Endothelial cell of umbilical vein (primary cell): ENCODE measurements around the gene NLGN2. TPM values are rescaled to one million over a fixed set of nuclear protein-coding genes. Genes with fewer than 3 reads are reported as not detected.

Experiments used
- BruUV-seq: library from RNA; stranded (reverse); fragments of 400-500 nt; replicated peaks from 2 replicates; lab custom pipeline; 2021; lab: Mats Ljungman, UMichigan
- CTCF ChIA-PET: fragments of 300-600, 350-600 bp; sonication (Branson Sonifier 250); formaldehyde crosslinking; loops from one replicate; lab custom pipeline; 2021; ENCODE audit warnings: antibody characterized with exemption, inconsistent platforms; lab: Charles Lee
- POLR2A ChIA-PET: fragments of 300-600, 350-600 bp; sonication (Branson Sonifier 250); formaldehyde crosslinking; loops from one replicate; lab custom pipeline; 2021; ENCODE audit warnings: antibody characterized with exemption, inconsistent platforms; lab: Charles Lee
- DNase-seq: peaks from one replicate; pipeline ENCODE4 v3.0.0-alpha.2; 2011; ENCODE audit warnings: low read depth, low spot score
- FAIRE-seq: peaks from 2 replicates; lab custom pipeline; 2011; peaks lifted over from hg19 to GRCh38; lab: Jason Lieb, UNC
- H2AFZ ChIP-seq: 2 replicates; pipeline ENCODE4 v1.6.0; 2012; ENCODE audit warnings: low read depth, low read length, control low read depth, inconsistent platforms
- H3K27ac ChIP-seq: 2 replicates; pipeline ENCODE4 v1.5.1; 2011; ENCODE audit warnings: low read depth, mild to moderate bottlenecking, control low read depth, low read length, moderate library complexity; ENCODE audit not compliant: insufficient read depth
- H3K27me3 ChIP-seq, 2 experiments: 2 replicates each; pipeline versions ENCODE4 v1.6.0 to v1.6.1; 2011; ENCODE audit warnings: low read length in 2 of 2, mixed read lengths in 1 of 2; ENCODE audit not compliant: control insufficient read depth in 2 of 2, insufficient read depth in 2 of 2
- H3K36me3 ChIP-seq, 2 experiments: 2 replicates in 1 of 2; 3 replicates in 1 of 2; pipeline ENCODE4 v1.5.1; 2011; ENCODE audit warnings: low read length in 2 of 2, mild to moderate bottlenecking in 1 of 2, moderate library complexity in 1 of 2; ENCODE audit not compliant: control insufficient read depth in 2 of 2, insufficient read depth in 2 of 2; ENCODE audit errors: extremely low read depth in 1 of 2
- H3K4me1 ChIP-seq: 3 replicates; pipeline ENCODE4 v1.5.1; 2011; ENCODE audit warnings: mild to moderate bottlenecking, low read length; ENCODE audit not compliant: control insufficient read depth, insufficient read depth; ENCODE audit errors: extremely low read depth
- H3K4me2 ChIP-seq: 2 replicates; pipeline ENCODE4 v1.6.1; 2011; ENCODE audit warnings: low read length, control low read depth, mixed read lengths; ENCODE audit not compliant: insufficient read depth
- H3K4me3 ChIP-seq, 3 experiments: fragments of 200-600 bp in 1 of 3; sonication (generic), shearing (Covaris generic) in 1 of 3; replicated peaks in 1 of 3; 2 replicates each; pipeline ENCODE4 v1.5.1; 2011 to 2016; ENCODE audit warnings: control low read depth in 3 of 3, low read length in 3 of 3, mild to moderate bottlenecking in 2 of 3, inconsistent platforms in 1 of 3, low read depth in 1 of 3, moderate library complexity in 1 of 3; ENCODE audit not compliant: insufficient read depth in 1 of 3
- H3K79me2 ChIP-seq: 2 replicates; pipeline ENCODE4 v1.6.0; 2012; ENCODE audit warnings: low read length, inconsistent platforms; ENCODE audit not compliant: control insufficient read depth, insufficient read depth
- H3K9ac ChIP-seq: replicated peaks from 2 replicates; pipeline ENCODE3; 2011; ENCODE audit warnings: low read length, control low read depth; ENCODE audit not compliant: insufficient read depth; ENCODE audit errors: extremely low read depth
- H3K9me1 ChIP-seq: replicated peaks from 3 replicates; pipeline ENCODE4 v1.6.0; 2011; ENCODE audit warnings: mild to moderate bottlenecking, low read length; ENCODE audit not compliant: control insufficient read depth, insufficient read depth; ENCODE audit errors: extremely low read depth
- H3K9me3 ChIP-seq: replicated peaks from 2 replicates; pipeline ENCODE4 v1.5.1; 2012; ENCODE audit warnings: low read length, inconsistent platforms; ENCODE audit not compliant: control insufficient read depth, insufficient read depth
- H4K20me1 ChIP-seq: replicated peaks from 2 replicates; pipeline ENCODE3; 2011; ENCODE audit warnings: mild to moderate bottlenecking, low read length; ENCODE audit not compliant: control insufficient read depth, insufficient read depth; ENCODE audit errors: extremely low read depth
- CTCF ChIP-seq, 2 donors: IDR thresholded peaks; 1 replicate in 1 of 2; 2 replicates in 1 of 2; pipeline ENCODE4 v1.5.1; 2011; ENCODE audit warnings: low read length in 2 of 2, mild to moderate bottlenecking in 2 of 2, moderate library complexity in 2 of 2, control low read depth in 1 of 2, inconsistent platforms in 1 of 2, low read depth in 1 of 2; ENCODE audit not compliant: insufficient read depth in 1 of 2; ENCODE audit errors: extremely low read depth in 1 of 2
- EZH2 ChIP-seq: IDR thresholded peaks from 2 replicates; pipeline ENCODE4 v1.6.1; 2012; ENCODE audit warnings: borderline replicate concordance, low read depth, mild to moderate bottlenecking, moderate library complexity, low read length, inconsistent platforms; ENCODE audit not compliant: severe bottlenecking
- FOS ChIP-seq: IDR thresholded peaks from 2 replicates; pipeline ENCODE4 v1.6.1; 2011; ENCODE audit warnings: mild to moderate bottlenecking, low read length, moderate library complexity, borderline replicate concordance; ENCODE audit not compliant: insufficient read depth
- GATA2 ChIP-seq: IDR thresholded peaks from 2 replicates; pipeline ENCODE4 v1.7.0; 2011; ENCODE audit warnings: low read depth, mild to moderate bottlenecking, moderate library complexity, mixed read lengths, low read length; ENCODE audit not compliant: insufficient read length, insufficient read depth
- JUN ChIP-seq: IDR thresholded peaks from 2 replicates; pipeline ENCODE4 v1.6.1; 2011; ENCODE audit warnings: borderline replicate concordance, low read depth; ENCODE audit not compliant: insufficient read length, insufficient read depth
- MYC ChIP-seq: IDR thresholded peaks from one replicate; pipeline ENCODE4 v1.6.1; 2011; ENCODE audit warnings: mild to moderate bottlenecking, low read depth, low read length
- POLR2A ChIP-seq: IDR thresholded peaks from 2 replicates; pipeline ENCODE4 v1.6.1; 2012; ENCODE audit warnings: low read depth, mild to moderate bottlenecking, control low read depth, low read length
- POLR2AphosphoS5 ChIP-seq: IDR thresholded peaks from 2 replicates; pipeline ENCODE4 v1.6.1; 2012; ENCODE audit warnings: low read depth, mild to moderate bottlenecking, control low read depth, low read length, moderate library complexity; ENCODE audit not compliant: insufficient read depth
- dilution Hi-C: fragments of 300-500 bp; cut with MboI; formaldehyde crosslinking; loops from one replicate; pipeline ENCODE4 v1.15.0; 2019; ENCODE audit warnings: low sequenced_read_pairs; ENCODE audit not compliant: extremely low pct_ligation_motif_present
- intact Hi-C: fragments of 100-400 bp; cut with micrococcal nuclease; formaldehyde crosslinking; loops from one replicate; pipeline ENCODE4 v1.10.0; 2022
- polyA plus RNA-seq, 4 experiments: library from polyadenylated mRNA; depleted of rRNA in 3 of 4; stranded (reverse) in 3 of 4; unstranded in 1 of 4; fragments of >200 nt; gene quantifications; 2 replicates each; pipeline versions ENCODE4 v1.2.1 to v1.2.3, GENCODE V29; 2011 to 2012; ENCODE audit warnings: missing spikeins in 1 of 4
- total RNA-seq: library from RNA; stranded (reverse); gene quantifications from 2 replicates; pipeline ENCODE4 v1.2.3, GENCODE V29; 2021
- TF ChIP-seq, protein P1 (sequence below): IDR thresholded peaks from 2 replicates; pipeline ENCODE4 v1.6.1; 2011; ENCODE audit not compliant: insufficient read depth, insufficient read length

Gene NLGN2
- total and polyA plus RNA-seq, 2 donors (not counting 3 experiments of a cell fraction or from before 2014, with no cell fraction given), result 15.4 to 25.9 TPM

DNA sequence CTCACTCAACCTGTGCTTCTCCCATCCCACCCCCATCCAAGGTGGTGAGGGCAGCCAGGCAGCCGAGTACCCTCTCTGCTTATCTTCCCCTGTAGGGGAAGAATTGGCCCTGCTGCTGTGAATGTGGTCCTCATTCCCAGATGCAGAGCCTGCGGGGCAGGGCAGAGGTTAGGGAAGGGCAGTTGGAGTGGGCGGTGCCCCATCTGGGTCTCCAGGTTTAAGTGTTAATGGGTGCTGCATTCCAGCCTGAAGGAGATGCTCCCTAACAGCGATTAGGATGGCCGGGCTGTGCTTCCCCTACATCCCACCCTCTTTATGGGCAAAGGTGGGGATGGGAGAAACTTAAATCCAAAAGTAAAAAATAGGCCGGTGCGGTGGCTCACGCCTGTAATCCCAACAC is 40.6 kb upstream of the NLGN2 start:
- dilution Hi-C loops (no loop called here), intact Hi-C loops (no loop called here)
- Histone ChIP-seq H4K20me1 (no peaks in the 10 kb centered on the region), H3K9me1 (no peaks in the 10 kb centered on the region), H3K4me2 (no peak overlapping the region), H3K4me3 (no peak overlapping the region), H3K27ac (no peak overlapping the region), H3K9me3 (no peaks in the 10 kb centered on the region), H3K9ac (no peak overlapping the region), H3K36me3 (no peaks in the 10 kb centered on the region), H3K27me3 (peaks cover 2 to 3% of the 10 kb centered on the region in 2 experiments), H3K79me2 (no peaks in the 10 kb centered on the region), H3K4me1 (no peaks in the 10 kb centered on the region), H2AFZ (no peak overlapping the region)
- no peak for DNase-seq
- no peak for FAIRE-seq
- POLR2A ChIA-PET, result no interaction called here
- CTCF ChIA-PET, result interaction anchor here (4.6 kb wide), 1 partner anchor 11 kb away, joined by 19 read pairs; the partner anchor contains the start of gene TMEM95
- no peak for TF ChIP-seq GATA2
- TF ChIP-seq POLR2A, result no peak
- no peak for TF ChIP-seq MYC
- TF ChIP-seq CTCF (IDR thresholded peaks at IDR 0.05; ENCODE audit: extremely low read depth in 1 of 2, insufficient read depth in 1 of 2, low read depth in 1 of 2, low read length in 2 of 2), result no peak
- TF ChIP-seq POLR2AphosphoS5, result no peak
- TF ChIP-seq FOS, result no peak
- no peak for TF ChIP-seq EZH2
- TF ChIP-seq, protein P1, sequence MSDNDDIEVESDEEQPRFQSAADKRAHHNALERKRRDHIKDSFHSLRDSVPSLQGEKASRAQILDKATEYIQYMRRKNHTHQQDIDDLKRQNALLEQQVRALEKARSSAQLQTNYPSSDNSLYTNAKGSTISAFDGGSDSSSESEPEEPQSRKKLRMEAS, result no peak
- no peak for TF ChIP-seq JUN
- BruUV-seq, result no TSS peak
